Measurements from ENCODE around the gene PLEKHB2. TPM values are rescaled to one million over a fixed set of nuclear protein-coding genes. Genes with fewer than 3 reads are reported as not detected.
"Not testable (repeated sequence)": the region's sequence is repeated elsewhere in the genome, so short reads cannot be mapped to it uniquely, and the experiment has no call there.

Gene PLEKHB2
- total RNA-seq, 1 donor from 2014 or later = 88.6 TPM

- DNase-seq (ENCODE audit: low read depth) = no peak
These were observed 11.3 kb upstream of the PLEKHB2 start for GRCh38 chr2:131093696-131094462.

- no peak for DNase-seq (ENCODE audit: low read depth)
These were observed 10.5 kb upstream of the PLEKHB2 start for GRCh38 chr2:131094463-131095281.

- DNase-seq (ENCODE audit: low read depth) = no peak
These were observed 2.0 kb upstream of the PLEKHB2 start for GRCh38 chr2:131103165-131103564.

- peak; percentile 90 for DNase-seq (ENCODE audit: low read depth)
These were observed 515 bp upstream of the PLEKHB2 start for GRCh38 chr2:131104487-131105155.

- DNase-seq (ENCODE audit: low read depth) = peak; percentile 89
These were observed 1.0 kb downstream of the PLEKHB2 start for GRCh38 chr2:131105950-131106801.

GRCh38 chr2:131112529-131112928 lies 7.4 kb downstream of the PLEKHB2 start:
- no peak for DNase-seq (ENCODE audit: low read depth)

GRCh38 chr2:131113566-131114227 lies 8.6 kb downstream of the PLEKHB2 start:
- DNase-seq (ENCODE audit: low read depth) = no peak

- DNase-seq (ENCODE audit: low read depth) = not testable (repeated sequence)
These were observed 9.8 kb downstream of the PLEKHB2 start for GRCh38 chr2:131114950-131115349.

GRCh38 chr2:131115752-131116151 lies 10.6 kb downstream of the PLEKHB2 start:
- no peak for DNase-seq (ENCODE audit: low read depth)

- no peak for DNase-seq (ENCODE audit: low read depth)
These were observed 15.7 kb downstream of the PLEKHB2 start for GRCh38 chr2:131120815-131121317.

- DNase-seq (ENCODE audit: low read depth) = no peak
These were observed 16.3 kb downstream of the PLEKHB2 start for GRCh38 chr2:131121464-131121863.

- DNase-seq (ENCODE audit: low read depth) = no peak
These were observed 17.4 kb downstream of the PLEKHB2 start for GRCh38 chr2:131122496-131122895.

- DNase-seq (ENCODE audit: low read depth) = no peak
These were observed 18.1 kb downstream of the PLEKHB2 start for GRCh38 chr2:131123192-131123591.

GRCh38 chr2:131125195-131125757 lies 20.1 kb downstream of the PLEKHB2 start:
- DNase-seq (ENCODE audit: low read depth) = peak; percentile 18

GRCh38 chr2:131126436-131126835 lies 21.3 kb downstream of the PLEKHB2 start:
- DNase-seq (ENCODE audit: low read depth) = peak; percentile 94

GRCh38 chr2:131127076-131127475 lies 21.9 kb downstream of the PLEKHB2 start:
- DNase-seq (ENCODE audit: low read depth) = peak; percentile 16

GRCh38 chr2:131127981-131128380 lies 22.8 kb downstream of the PLEKHB2 start:
- no peak for DNase-seq (ENCODE audit: low read depth)

GRCh38 chr2:131130298-131130596 lies 25.1 kb downstream of the PLEKHB2 start:
- DNase-seq (ENCODE audit: low read depth) = no peak

- DNase-seq (ENCODE audit: low read depth) = no peak
These were observed 27.6 kb downstream of the PLEKHB2 start for GRCh38 chr2:131132729-131133128.

- no peak for DNase-seq (ENCODE audit: low read depth)
These were observed 35.4 kb downstream of the PLEKHB2 start for GRCh38 chr2:131140581-131140980.
